K562 (cell line): Measurements from ENCODE around the gene ZRANB1. TPM values are rescaled to one million over a fixed set of nuclear protein-coding genes. Genes with fewer than 3 reads are reported as not detected.

Experiments used
- ATAC-seq: fragments of 200-7000 bp; cut with Tn5 transposase; 3 replicates; pipeline ENCODE4 v1.9.1; 2020; ENCODE audit warnings: moderate library complexity
- BruUV-seq: library from RNA; stranded (reverse); fragments of 400-500 nt; replicated peaks from 2 replicates; lab custom pipeline; 2021; lab: Mats Ljungman, UMichigan
- CTCF ChIA-PET: fragments of 300-600 bp; formaldehyde crosslinking; extraction: SDS; loops from one replicate; lab custom pipeline; 2021; ENCODE audit warnings: low intra/inter-chr PET ratio; lab: Yijun Ruan, JAX
- POLR2A ChIA-PET: fragments of 300-600, 350-650 bp; sonication (Branson Sonifier 250); formaldehyde crosslinking; extraction: SDS; loops from one replicate; lab custom pipeline; 2021; ENCODE audit warnings: antibody characterized with exemption, inconsistent platforms; lab: Yijun Ruan, JAX
- DNase-seq, 4 experiments: peaks; one replicate each; pipeline versions ENCODE4 v3.0.0 to v3.0.0-alpha.2; 2011 to 2018; ENCODE audit warnings: low spot score in 3 of 4, mixed read lengths in 3 of 4; ENCODE audit errors: extremely low read depth in 1 of 4
- FAIRE-seq: peaks from 2 replicates; lab custom pipeline; 2011; peaks lifted over from hg19 to GRCh38; lab: Jason Lieb, UNC
- H2AFZ ChIP-seq: 2 replicates; pipeline ENCODE4 v1.6.0; 2011; ENCODE audit warnings: low read depth, low read length, control low read depth, inconsistent platforms
- H3K27ac ChIP-seq: fragments of 200-600 bp; 3 replicates; pipeline ENCODE4 v1.8.0; 2011; ENCODE audit warnings: low read depth, mild to moderate bottlenecking, control low read depth, inconsistent platforms, low read length, moderate library complexity, mixed read lengths; ENCODE audit errors: extremely low read depth
- H3K27me3 ChIP-seq, 2 experiments: fragments of 300-600 bp in 1 of 2; 2 replicates in 1 of 2; 3 replicates in 1 of 2; pipeline versions ENCODE4 v1.6.0 to v1.8.0; 2011; ENCODE audit warnings: inconsistent platforms in 2 of 2, low read length in 2 of 2, mild to moderate bottlenecking in 1 of 2, mixed read lengths in 1 of 2, moderate library complexity in 1 of 2; ENCODE audit not compliant: control insufficient read depth in 2 of 2, insufficient read depth in 2 of 2
- H3K36me3 ChIP-seq: fragments of 300-600 bp; 3 replicates; pipeline ENCODE4 v1.8.0; 2011; ENCODE audit warnings: mild to moderate bottlenecking, low read length, inconsistent platforms; ENCODE audit not compliant: control insufficient read depth, insufficient read depth
- H3K4me1 ChIP-seq, 2 experiments: fragments of 200-600 bp in 1 of 2; replicated peaks in 1 of 2; 2 replicates in 1 of 2; 3 replicates in 1 of 2; pipeline versions ENCODE4 v1.5.1 to v1.8.0; 2011; ENCODE audit warnings: inconsistent platforms in 2 of 2, low read length in 2 of 2, mild to moderate bottlenecking in 1 of 2, mixed read lengths in 1 of 2, moderate library complexity in 1 of 2; ENCODE audit not compliant: control insufficient read depth in 2 of 2, insufficient read depth in 2 of 2
- H3K4me2 ChIP-seq: 2 replicates; pipeline ENCODE4 v1.6.1; 2011; ENCODE audit warnings: low read length, control low read depth, inconsistent platforms, mixed read lengths; ENCODE audit not compliant: insufficient read depth
- H3K4me3 ChIP-seq: fragments of 200-600 bp; sonication (generic), shearing (Covaris generic); 2 replicates; pipeline ENCODE4 v1.5.1; 2016; ENCODE audit warnings: control low read depth, inconsistent platforms
- H3K79me2 ChIP-seq: fragments of 200-600 bp; 3 replicates; pipeline ENCODE4 v1.8.0; 2011; ENCODE audit warnings: low read length, inconsistent platforms; ENCODE audit not compliant: control insufficient read depth, insufficient read depth
- H3K9ac ChIP-seq, 2 experiments: 2 replicates each; pipeline versions ENCODE4 v1.6.0 to v1.6.1; 2011; ENCODE audit warnings: low read depth in 2 of 2, low read length in 2 of 2, control low read depth in 1 of 2, inconsistent platforms in 1 of 2, mild to moderate bottlenecking in 1 of 2, mixed read lengths in 1 of 2; ENCODE audit not compliant: insufficient read depth in 1 of 2
- H3K9me1 ChIP-seq: one replicate; pipeline ENCODE4 v1.6.0; 2011; ENCODE audit warnings: inconsistent platforms, mild to moderate bottlenecking, low read length, moderate library complexity; ENCODE audit not compliant: control insufficient read depth, insufficient read depth
- H3K9me3 ChIP-seq: replicated peaks from 2 replicates; pipeline ENCODE4 v1.5.1; 2011; ENCODE audit warnings: low read depth, low read length, inconsistent platforms; ENCODE audit not compliant: control insufficient read depth, insufficient read depth
- H4K20me1 ChIP-seq: replicated peaks from 2 replicates; pipeline ENCODE4 v1.6.1; 2011; ENCODE audit warnings: low read length, inconsistent platforms, mixed read lengths; ENCODE audit not compliant: control insufficient read depth, insufficient read depth
- ARHGAP35 ChIP-seq: fragments of 450-650 bp; IDR thresholded peaks from 2 replicates; pipeline ENCODE4 v1.6.1; 2018; ENCODE audit not compliant: partially characterized antibody
- EWSR1 ChIP-seq: fragments of 450-650 bp; IDR thresholded peaks from 2 replicates; pipeline ENCODE4 v1.6.1; 2018; ENCODE audit warnings: borderline replicate concordance, mild to moderate bottlenecking, low read depth, moderate library complexity; ENCODE audit not compliant: partially characterized antibody
- GTF2B ChIP-seq: IDR thresholded peaks from 2 replicates; pipeline ENCODE4 v1.6.1; 2011; ENCODE audit not compliant: insufficient read length; ENCODE audit errors: extremely low read depth
- SMAD3 ChIP-seq: fragments of 450-650 bp; formaldehyde crosslinking; conservative IDR thresholded peaks from 2 replicates; pipeline ENCODE4 v1.4.0; 2020; ENCODE audit warnings: mild to moderate bottlenecking
- SMARCA5 ChIP-seq: fragments of 450-650 bp; IDR thresholded peaks from 2 replicates; pipeline ENCODE4 v1.6.1; 2016
- SMARCC2 ChIP-seq: fragments of 450-650 bp; IDR thresholded peaks from 2 replicates; pipeline ENCODE4 v1.6.1; 2017; ENCODE audit warnings: antibody characterized with exemption, moderate library complexity, mild to moderate bottlenecking, low read depth
- TAF9B ChIP-seq: fragments of 450-650 bp; IDR thresholded peaks from 2 replicates; pipeline ENCODE4 v1.6.1; 2018; ENCODE audit warnings: mild to moderate bottlenecking; ENCODE audit not compliant: partially characterized antibody
- ZNF512 ChIP-seq: IDR thresholded peaks from 2 replicates; pipeline ENCODE4 v1.6.1; 2016; ENCODE audit warnings: missing genetic modification characterization, missing compliant biosample characterization
- WGBS: fragments of 100-300 bp; shearing (Covaris generic); methylation state at CpG from one replicate; pipeline ENCODE4 v1.1.6; 2016; ENCODE audit warnings: low coverage, mixed read lengths; ENCODE audit not compliant: insufficient coverage; ENCODE audit errors: missing lambda C conversion rate; 5-methylcytosine and 5-hydroxymethylcytosine counted together
- in situ Hi-C: fragments of 300-500 bp; cut with MboI; formaldehyde crosslinking; loops from 4 replicates; pipeline ENCODE4 v1.15.0; 2018; ENCODE audit warnings: inconsistent platforms, mixed read lengths
- intact Hi-C: fragments of 100-400 bp; cut with micrococcal nuclease; formaldehyde crosslinking; loops from 2 replicates; pipeline ENCODE4 v1.14.2; 2022
- polyA plus RNA-seq, 8 experiments: library from polyadenylated mRNA; depleted of rRNA in 4 of 8; stranded (reverse) in 5 of 8; unstranded in 3 of 8; fragments of >200 nt; fragmentation: Nextera tagmentation in 2 of 8; fragmentation: Illumina TruSeq in 1 of 8; extraction: Ambion mirVana in 2 of 8; extraction: Trizol in 1 of 8; gene quantifications; 2 replicates each; pipeline versions ENCODE4 v1.2.1 to v1.2.3, GENCODE V29; 2011 to 2014; ENCODE audit warnings: inconsistent platforms in 1 of 8, missing spikeins in 1 of 8
- total RNA-seq, 7 experiments: library from RNA; depleted of rRNA in 6 of 7; stranded (reverse); fragments of >200 nt in 6 of 7; fragmentation: Illumina TruSeq in 2 of 7; extraction: Trizol in 2 of 7; gene quantifications; 2 replicates each; pipeline versions ENCODE4 v1.2.1 to v1.2.3, GENCODE V29; 2011 to 2021; ENCODE audit warnings: low replicate concordance in 1 of 7

The ZRANB1 gene
- total and polyA plus RNA-seq, 9 of the 15 experiments (the other 6 are each of a cell fraction or from before 2014, with no cell fraction given): 0.07 to 1.1 (median 0.64) TPM

DNA sequence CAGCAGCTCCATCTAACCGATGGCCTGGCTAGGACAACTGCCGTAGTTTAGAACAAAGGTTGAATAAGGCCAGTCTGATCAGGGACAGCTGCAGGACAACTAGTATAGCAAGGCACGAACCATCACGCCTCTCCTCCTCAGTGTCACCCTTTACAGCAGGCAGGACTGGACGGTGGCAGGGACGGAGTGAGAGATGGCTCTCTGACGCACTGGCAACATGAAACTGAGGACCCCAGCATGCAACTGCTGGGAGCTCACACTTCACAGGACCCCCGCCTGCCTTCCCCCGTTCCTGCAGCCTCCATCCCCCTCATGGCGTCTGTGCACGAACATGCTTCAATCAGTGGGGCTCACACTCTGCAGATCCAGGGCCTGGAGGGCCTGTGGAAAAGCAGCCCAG lies 53.7 kb downstream of the ZRANB1 start:
- TF ChIP-seq SMARCC2 (no peak), SMAD3 (CRISPR knock-in tag) (no peak), EWSR1 (no peak), ZNF512 (tag) (no peak), TAF9B (no peak), SMARCA5 (no peak), ARHGAP35 (no peak), GTF2B (no peak)
- TF ChIP-seq, all 486 proteins: peak for 0
- in situ Hi-C loops (no loop called here), intact Hi-C loops (no loop called here)
- Histone ChIP-seq H3K4me2 (no peak overlapping the region), H3K27ac (no peak overlapping the region), H3K9me1 (no peaks in the 10 kb centered on the region), H2AFZ (no peak overlapping the region), H3K9me3 (no peaks in the 10 kb centered on the region), H3K9ac (no peak overlapping the region), H3K4me1 (no peaks in the 10 kb centered on the region), H3K4me3 (no peak overlapping the region), H3K36me3 (no peaks in the 10 kb centered on the region), H4K20me1 (no peaks in the 10 kb centered on the region), H3K27me3 (no peaks in the 10 kb centered on the region), H3K79me2 (no peaks in the 10 kb centered on the region)
- no peak for FAIRE-seq
- CTCF ChIA-PET: no interaction called here
- POLR2A ChIA-PET: no interaction called here
- no CpG with 5 or more reads among the region's 11 CpGs for WGBS
- ATAC-seq: no peak
- DNase-seq: no peak
- no TSS peak for BruUV-seq
